ENCODE measurements around the gene SENP3.

Gene SENP3

DNA sequence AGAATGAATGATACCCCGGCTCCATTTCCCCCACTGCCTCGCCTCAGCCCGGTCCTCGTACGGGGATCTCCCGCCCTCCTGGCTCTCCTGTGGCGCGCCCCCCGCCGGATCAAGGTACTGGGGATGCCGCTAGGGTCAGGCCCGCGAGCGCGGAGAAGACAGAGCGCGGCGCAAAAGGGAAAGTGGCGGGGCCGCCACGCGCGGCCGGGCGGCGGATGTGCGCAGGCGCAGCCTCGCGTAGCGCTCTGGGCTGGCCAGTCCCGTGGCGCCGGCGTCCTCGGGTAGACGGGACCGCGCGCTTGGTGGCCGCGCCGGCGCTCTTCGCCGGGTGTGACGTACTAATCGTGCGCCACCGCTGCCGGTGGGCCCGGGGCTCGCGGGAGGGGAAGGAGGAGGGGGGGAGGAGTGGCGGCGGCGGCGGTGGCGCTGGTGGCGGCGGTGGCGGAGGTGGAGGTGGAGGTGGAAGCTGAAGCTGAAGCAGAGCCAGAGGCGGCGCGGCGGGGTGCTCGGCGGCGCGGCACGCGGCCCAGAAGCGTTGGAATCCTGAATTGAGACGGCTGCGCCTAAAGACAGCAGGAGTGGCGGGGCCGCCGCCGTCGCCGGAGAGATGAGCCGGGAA, at the start of gene SENP3:
TSS of gene SENP3 (plus strand) at position 331 of the 619 bp plus-strand sequence. CDS start 1,158 bp downstream, outside the sequence.
- DNase-seq (ENCODE audit: low spot score) = peak; percentile 81

DNA sequence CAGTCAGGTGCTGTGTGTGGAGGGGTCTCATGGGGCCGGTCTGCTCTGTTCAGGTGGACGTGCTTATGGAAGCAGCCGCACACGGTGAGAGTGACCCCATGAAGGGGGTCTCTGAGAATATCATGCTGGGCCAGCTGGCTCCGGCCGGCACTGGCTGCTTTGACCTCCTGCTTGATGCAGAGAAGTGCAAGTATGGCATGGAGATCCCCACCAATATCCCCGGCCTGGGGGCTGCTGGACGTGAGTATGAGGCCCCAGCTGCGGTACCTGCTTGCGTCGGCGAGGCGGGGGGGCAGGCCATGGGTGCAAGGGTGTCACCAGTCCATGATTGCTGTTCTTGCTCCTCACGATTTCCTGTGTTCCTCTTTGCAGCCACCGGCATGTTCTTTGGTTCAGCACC, 49.6 kb upstream of the SENP3 start:
- no peak for DNase-seq (ENCODE audit: low spot score)

GRCh38 chr17:7512824-7513540, 48.7 kb upstream of the SENP3 start:
- DNase-seq (ENCODE audit: low spot score) = no peak

DNA sequence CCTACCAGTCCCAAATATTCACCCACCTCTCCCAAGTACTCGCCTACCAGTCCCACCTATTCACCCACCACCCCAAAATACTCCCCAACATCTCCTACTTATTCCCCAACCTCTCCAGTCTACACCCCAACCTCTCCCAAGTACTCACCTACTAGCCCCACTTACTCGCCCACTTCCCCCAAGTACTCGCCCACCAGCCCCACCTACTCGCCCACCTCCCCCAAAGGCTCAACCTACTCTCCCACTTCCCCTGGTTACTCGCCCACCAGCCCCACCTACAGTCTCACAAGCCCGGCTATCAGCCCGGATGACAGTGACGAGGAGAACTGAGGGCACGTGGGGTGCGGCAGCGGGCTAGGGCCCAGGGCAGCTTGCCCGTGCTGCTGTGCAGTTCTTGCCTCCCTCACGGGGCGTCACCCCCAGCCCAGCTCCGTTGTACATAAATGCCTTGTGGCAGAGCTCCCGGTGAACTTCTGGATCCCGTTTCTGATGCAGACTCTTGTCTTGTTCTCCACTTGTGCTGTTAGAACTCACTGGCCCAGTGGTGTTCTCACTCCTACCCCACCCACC, 47.8 kb upstream of the SENP3 start:
- no peak for DNase-seq (ENCODE audit: low spot score)

DNA sequence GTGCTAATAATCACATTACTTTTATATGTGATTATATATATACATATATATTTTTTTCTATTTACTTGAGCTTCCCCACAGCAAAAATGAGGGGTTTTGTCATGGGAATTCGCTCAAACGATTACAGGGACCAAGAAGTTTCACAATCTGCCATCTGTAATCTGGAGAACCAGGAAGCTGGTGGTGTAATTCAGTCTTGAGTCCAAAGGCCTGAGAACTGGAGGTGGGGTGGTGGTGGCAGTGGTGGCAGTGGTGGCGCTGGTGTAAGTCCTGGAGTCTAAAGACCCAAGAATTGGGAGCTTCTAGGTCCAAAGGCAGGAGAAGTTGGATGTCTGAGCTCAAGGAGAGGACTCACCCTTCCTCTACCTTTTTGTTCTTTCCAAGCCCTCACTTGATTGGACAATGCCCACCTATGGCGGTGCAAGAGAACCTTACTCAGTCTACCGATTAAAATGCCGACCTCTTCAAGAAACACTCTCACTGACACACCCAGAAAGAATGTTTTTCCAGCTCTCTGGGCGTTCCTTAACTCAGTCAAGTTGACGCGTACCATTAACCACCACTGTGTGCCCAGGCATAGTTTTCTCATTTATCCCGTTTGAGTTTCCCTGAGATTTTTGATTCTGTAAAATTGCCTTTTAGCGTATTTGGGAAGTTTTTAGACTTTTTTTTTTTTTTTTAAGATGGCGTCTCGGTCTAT, 45.7 kb upstream of the SENP3 start:
- no peak for DNase-seq (ENCODE audit: low spot score)

- DNase-seq (ENCODE audit: low spot score) = no peak
Measured at GRCh38 chr17:7523033-7523432, 38.7 kb upstream of the SENP3 start.

DNA sequence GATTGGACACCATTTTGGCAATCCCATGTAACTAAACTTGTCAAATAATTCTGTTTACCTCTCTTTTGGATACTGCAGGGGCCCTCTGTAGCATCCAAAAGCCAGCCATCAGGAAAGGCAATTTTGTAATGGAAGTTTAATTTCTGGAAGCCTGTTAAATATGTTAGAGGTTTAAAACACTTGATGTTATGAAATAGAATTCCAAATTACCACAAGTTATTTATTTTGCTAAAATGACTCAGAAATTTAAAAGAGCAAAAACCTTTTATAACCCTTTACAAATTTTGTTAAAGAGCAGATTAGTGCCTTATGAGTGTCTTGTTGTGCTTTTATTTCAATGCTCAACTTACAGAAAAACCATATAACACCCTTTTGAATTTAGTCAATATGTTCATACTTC, 32.9 kb upstream of the SENP3 start:
- DNase-seq (ENCODE audit: low spot score) = no peak

DNA sequence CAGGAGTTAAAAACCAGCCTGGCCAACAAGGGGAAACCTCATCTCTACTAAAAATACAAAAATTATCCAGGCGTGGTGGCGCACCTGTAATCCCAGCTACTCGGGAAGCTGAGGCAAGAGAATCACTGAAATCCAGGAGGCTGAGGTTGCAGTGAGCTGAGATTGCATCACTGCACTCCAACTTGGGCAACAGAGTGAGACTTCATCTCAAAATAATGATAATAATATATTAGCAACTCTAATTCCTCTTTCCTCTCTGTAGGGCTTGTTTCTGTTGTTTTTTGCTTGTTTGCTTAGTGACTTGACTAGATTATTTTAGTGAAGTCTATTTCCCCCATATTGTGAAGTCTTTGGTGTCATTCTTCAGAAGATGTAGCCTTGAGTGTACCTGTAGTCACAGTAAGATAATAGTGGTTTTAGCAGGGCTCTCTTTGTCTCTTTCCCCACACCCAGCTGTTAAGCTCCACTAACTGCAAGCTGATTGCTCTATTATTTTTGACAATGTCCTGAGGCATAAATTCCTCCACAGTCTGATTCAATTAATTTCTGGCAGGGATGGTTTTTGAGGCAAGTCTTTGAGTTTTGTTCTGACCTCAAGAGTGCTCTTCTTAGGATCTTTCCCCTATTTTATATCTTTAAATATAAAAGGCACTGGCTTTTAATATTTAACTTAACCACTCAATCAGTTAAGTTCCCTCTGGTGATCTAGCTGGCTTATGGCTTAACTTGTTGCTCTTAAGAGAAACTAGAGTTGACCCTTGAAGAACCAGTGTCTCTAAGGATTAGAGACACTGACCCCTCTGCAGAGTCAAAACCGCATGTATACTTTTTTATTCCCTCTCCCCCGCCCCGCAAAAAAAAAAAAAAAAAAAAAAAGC, 31.5 kb upstream of the SENP3 start:
- no peak for DNase-seq (ENCODE audit: low spot score)

DNA sequence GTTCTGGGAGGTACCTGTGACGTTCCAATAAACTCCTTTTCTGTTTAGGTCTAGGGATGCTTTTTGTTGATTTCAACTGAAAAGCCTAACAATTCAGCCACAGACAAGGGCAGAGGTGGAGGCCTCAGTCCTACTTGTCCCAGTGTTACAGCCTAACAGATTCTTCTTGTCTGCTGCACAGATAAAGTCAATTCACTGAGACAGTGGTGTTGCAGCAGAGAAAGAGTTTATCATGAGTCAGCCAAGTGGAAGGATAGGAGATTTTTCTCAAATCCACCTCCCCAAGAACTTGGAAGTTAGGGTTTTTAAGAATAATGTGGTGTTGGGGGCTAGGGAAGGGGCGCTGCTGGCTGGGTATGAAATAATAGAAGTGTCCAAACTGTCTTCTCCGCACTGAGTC, 23.7 kb upstream of the SENP3 start:
- no peak for DNase-seq (ENCODE audit: low spot score)

DNA sequence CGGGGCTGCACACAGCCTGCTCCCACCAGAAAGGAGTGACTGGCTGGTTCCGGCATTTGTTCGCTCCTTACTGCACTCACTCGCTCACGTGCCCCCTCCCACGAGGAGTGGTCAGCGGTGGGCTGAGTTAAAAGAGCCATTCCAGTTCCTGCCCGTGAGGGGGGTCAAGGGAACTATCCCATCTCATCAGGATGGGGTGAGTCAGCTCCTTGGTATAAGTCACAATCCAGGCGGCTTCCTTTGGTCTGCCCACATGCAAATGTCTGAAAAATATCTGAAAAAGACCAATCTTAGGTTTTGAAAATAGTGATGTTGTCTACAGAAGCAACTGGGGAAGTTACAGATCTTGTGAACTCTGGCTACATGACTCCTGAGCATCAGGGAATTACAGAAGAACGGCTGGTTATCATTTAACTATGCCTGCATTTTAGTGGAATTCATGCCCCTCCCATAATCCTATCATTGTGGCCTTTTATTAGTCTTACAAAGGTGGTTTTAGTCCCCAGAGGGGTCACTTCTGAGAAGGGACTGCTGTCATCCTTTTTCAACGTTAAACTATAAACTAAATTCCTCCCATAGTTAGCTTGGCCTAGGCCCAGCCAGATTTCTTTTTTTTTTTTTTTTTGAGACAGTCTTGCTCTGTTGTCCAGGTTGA, 22.7 kb upstream of the SENP3 start:
- DNase-seq (ENCODE audit: low spot score) = no peak

- no peak for DNase-seq (ENCODE audit: low spot score)
Measured at GRCh38 chr17:7541074-7541621, 20.6 kb upstream of the SENP3 start.

DNA sequence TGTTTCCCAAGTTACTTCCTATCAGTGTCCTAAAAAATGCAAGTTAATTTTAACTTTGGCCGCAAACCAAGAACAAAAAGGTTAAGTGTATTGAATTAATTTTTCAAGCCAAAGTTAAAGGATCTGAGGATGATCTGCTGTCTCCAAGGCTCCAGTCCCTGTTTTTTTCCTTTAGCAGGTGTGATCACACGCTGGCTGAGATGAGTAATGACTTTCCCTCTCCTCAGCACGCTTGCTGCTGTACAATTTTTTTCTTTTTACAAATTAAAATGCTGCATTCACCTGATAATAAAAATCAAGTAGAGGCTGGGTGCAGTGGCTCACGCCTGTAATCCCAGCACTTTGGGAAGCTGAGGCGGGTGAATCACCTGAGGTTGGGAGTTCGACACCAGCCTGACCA, 16.8 kb upstream of the SENP3 start:
- no peak for DNase-seq (ENCODE audit: low spot score)

DNA sequence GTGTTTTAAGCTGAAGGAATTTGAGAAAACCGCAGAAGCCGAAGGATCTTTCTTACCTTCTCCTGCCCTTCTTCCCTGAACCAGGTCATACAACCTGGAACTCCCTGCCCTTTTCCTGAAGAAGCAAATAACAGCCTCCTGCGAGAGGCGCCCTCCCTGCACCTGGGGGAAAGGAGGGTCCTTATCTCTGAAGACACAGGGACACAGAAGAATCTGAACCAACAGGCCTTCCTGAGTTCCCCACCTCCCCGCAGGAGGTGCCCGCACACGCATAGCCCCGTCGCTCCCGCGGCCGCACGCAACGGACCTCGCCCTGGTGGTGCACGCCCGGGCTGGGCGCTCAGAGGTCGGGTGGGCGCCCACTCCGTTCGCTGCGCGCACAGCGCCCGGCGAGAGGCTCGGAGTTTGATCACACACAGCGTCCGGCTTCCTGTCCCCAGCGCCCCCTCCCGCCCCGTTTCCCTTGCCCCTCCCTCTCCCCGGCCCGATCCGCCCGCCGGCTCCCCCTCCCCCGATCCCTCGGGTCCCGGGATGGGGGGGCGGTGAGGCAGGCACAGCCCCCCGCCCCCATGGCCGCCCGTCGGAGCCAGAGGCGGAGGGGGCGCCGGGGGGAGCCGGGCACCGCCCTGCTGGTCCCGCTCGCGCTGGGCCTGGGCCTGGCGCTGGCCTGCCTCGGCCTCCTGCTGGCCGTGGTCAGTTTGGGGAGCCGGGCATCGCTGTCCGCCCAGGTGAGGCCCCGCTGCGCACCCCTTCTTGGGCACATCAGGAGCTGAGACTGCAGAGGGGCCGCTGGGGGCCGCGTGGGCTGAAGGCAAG, 12.9 kb upstream of the SENP3 start, which contains the start of gene TNFSF12:
TSS of gene TNFSF12 (plus strand) at position 474 of the 816 bp plus-strand sequence. CDS start at position 570, 96 bp downstream.
- no peak for DNase-seq (ENCODE audit: low spot score)

DNA sequence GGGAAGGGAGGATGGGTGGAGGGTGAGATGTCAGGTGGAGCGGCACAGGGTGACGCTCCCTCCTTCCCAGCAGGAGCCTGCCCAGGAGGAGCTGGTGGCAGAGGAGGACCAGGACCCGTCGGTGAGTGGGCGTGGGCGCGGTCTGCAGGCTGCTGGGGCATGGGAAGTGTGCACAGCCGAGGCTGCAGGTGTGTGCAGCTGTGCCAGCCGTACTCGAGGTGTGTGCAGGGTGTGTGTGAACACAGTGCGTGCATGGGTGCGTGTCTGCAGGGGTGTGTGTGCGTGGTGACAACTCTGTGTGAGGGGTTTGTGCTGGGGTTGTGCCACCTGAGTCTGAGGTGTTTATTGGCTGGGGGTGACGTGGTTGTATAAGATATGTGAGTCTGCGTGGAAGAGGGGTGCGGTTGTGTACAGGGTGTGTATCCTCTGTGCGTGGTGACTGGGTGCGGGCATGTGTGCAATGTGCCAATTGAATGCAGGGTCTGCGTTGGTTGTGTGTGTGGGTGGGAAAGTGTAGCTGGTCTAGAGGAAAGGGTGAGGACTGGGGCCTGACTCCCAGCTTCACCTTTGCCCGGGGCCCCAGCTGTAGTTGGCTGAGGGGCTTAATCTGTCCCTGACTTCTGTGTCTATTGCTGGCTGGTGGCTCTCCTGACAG, 12.2 kb upstream of the SENP3 start:
- no peak for DNase-seq (ENCODE audit: low spot score)

- DNase-seq (ENCODE audit: low spot score) = no peak
Measured at GRCh38 chr17:7550344-7550743, 11.4 kb upstream of the SENP3 start.

DNA sequence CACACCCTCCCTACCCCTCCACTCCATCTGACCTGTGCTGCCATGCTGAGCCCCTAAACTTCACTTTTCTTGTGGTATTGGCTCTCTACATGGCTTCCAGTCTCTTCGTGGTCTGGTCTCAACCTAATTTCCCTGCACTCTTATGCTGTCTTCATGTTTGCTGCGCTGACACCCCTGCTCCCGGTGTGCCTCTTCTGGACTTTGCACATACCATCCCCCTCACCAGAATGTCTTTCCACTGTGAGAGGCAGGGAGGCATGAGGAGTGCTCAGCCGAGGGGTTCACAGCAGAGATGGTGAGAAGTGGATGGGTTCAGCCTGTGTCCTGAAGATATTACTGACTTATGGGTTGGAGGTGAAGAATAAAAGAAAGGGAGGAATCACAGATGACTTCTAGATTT, 10.3 kb upstream of the SENP3 start:
- DNase-seq (ENCODE audit: low spot score) = no peak

- no peak for DNase-seq (ENCODE audit: low spot score)
Measured at GRCh38 chr17:7552621-7553051, 9.1 kb upstream of the SENP3 start.

DNA sequence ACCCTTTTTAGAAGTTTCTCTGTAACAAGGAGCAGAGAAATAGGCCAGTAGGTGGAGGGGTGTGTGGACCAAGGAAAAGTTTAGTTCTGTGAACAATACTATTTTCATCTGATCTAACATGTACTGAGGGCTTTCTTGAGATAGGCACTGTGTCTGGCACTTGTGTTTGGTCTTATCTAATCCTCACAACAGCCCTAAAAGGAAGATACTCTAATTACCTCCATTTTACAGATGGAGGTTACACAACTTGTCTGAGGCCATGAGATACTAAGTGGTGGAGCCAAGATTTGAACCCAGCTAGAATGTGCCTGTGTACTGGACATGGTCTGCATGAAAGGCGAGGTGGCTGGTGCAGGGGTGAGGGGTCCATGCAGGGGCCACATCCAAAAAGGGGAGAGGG, 8.4 kb upstream of the SENP3 start:
- no peak for DNase-seq (ENCODE audit: low spot score)

DNA sequence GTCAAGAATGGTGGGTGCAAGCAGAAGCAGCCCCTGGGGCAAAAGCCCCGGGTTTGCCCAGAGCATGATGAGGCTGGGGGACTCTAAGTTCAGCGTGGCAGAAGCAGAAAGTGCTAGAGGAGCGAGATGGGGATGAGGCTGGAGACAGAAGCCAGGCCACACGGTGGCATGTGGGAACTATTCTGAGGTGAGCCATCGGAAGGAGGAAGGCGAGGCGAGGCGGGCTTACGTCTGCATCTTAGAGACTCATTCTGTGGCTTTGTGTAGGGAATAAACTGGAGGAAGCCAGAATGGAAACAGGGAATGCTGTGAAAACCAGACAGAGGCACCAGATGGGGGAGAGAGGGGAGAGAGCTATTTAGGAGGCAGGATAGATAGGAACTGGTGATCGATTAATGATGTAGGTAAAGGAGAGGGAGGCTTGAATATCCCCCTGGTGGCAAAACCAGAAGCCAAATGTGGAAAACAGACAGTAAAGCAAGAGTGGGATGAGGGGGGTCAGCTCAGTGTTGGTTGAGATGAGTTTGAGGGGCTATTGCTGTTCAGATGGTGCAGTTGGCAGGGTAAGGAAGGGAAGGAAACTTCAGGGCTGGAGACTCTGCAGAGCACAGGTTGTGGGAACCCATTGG, 6.3 kb upstream of the SENP3 start:
- DNase-seq (ENCODE audit: low spot score) = peak; percentile 13
